ENCODE results near the gene IGSF21.

IGSF21 gene

DNA sequence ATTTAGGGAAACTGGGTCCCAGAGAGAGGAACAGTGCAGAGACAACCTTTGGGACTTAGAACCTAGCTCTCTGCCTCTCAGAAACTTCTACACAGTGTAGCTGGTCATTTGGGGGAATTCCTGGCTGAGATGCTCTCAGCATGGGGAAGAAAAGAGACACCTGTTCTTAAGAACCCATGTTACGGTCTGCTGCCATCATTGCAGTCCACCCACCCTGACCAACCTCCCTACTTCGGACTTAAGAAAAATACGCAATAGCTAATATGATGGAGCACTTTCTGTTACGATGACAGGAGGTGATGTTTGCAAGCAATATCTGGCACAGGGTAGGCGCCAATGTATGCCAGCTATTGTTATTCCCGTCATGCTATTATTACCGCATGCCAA lies 177.9 kb downstream of the IGSF21 start:
- H3K27me3 ChIP-seq (ENCODE audit: control insufficient read depth, insufficient read depth, low read length): no peaks in the 10 kb centered on the region
- H3K9me3 ChIP-seq (ENCODE audit: control insufficient read depth, insufficient read depth, low read length): no peaks in the 10 kb centered on the region
- H3K36me3 ChIP-seq (ENCODE audit: control insufficient read depth, insufficient read depth, low read length): no peaks in the 10 kb centered on the region
- no peak overlapping the region for H3K4me3 ChIP-seq (ENCODE audit: low read depth, low read length)
- H3K27ac ChIP-seq (ENCODE audit: low read depth, low read length): no peak overlapping the region
- H3K4me1 ChIP-seq (ENCODE audit: control insufficient read depth, insufficient read depth, low read length): peaks cover 31% of the 10 kb centered on the region
- no peak overlapping the region for H3K9ac ChIP-seq (ENCODE audit: low read depth, low read length)

DNA sequence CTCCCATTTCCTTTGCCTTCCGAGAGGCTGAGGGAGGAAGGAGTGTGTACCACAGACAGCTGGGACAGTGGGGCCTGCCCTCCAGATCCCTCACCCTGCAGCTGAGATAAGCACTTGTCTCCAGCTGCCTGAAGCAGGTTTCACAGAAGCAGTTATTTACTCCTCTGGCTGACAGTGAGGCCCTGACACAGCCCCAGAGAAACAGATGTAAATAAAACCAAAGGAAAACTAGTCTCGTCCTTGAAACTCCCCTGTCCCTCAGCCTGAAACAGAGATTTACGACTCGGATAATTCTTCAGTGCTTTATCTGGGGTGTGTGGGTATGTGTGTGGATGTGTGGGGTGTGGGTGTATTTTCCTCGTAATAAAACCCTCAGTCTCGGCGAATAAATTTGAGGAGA lies 181.1 kb downstream of the IGSF21 start:
- Histone ChIP-seq H3K9me3 (ENCODE audit: control insufficient read depth, insufficient read depth, low read length) (no peaks in the 10 kb centered on the region), H3K9ac (ENCODE audit: low read depth, low read length) (no peak overlapping the region)

GRCh38 chr1:18289597-18289996 lies 182.0 kb downstream of the IGSF21 start:
- Histone ChIP-seq H3K4me3 (ENCODE audit: low read depth, low read length) (no peak overlapping the region), H3K9me3 (ENCODE audit: control insufficient read depth, insufficient read depth, low read length) (no peaks in the 10 kb centered on the region), H3K36me3 (ENCODE audit: control insufficient read depth, insufficient read depth, low read length) (no peaks in the 10 kb centered on the region), H3K27ac (ENCODE audit: low read depth, low read length) (no peak overlapping the region), H3K9ac (ENCODE audit: low read depth, low read length) (no peak overlapping the region), H3K27me3 (ENCODE audit: control insufficient read depth, insufficient read depth, low read length) (no peaks in the 10 kb centered on the region), H3K4me1 (ENCODE audit: control insufficient read depth, insufficient read depth, low read length) (peaks cover 22% of the 10 kb centered on the region)

More for the DNA sequence above, 181.1 kb downstream of the IGSF21 start:
- H3K27me3 ChIP-seq (ENCODE audit: control insufficient read depth, insufficient read depth, low read length): no peaks in the 10 kb centered on the region
- H3K4me1 ChIP-seq (ENCODE audit: control insufficient read depth, insufficient read depth, low read length): peaks cover 17% of the 10 kb centered on the region
- no peak overlapping the region for H3K4me3 ChIP-seq (ENCODE audit: low read depth, low read length)
- no peaks in the 10 kb centered on the region for H3K36me3 ChIP-seq (ENCODE audit: control insufficient read depth, insufficient read depth, low read length)
- H3K27ac ChIP-seq (ENCODE audit: low read depth, low read length): no peak overlapping the region

- Histone ChIP-seq H3K4me1 (ENCODE audit: control insufficient read depth, insufficient read depth, low read length) (peaks cover 30% of the 10 kb centered on the region), H3K4me3 (ENCODE audit: low read depth, low read length) (no peak overlapping the region), H3K27me3 (ENCODE audit: control insufficient read depth, insufficient read depth, low read length) (no peaks in the 10 kb centered on the region), H3K9me3 (ENCODE audit: control insufficient read depth, insufficient read depth, low read length) (no peaks in the 10 kb centered on the region), H3K36me3 (ENCODE audit: control insufficient read depth, insufficient read depth, low read length) (no peaks in the 10 kb centered on the region), H3K9ac (ENCODE audit: low read depth, low read length) (no peak overlapping the region), H3K27ac (ENCODE audit: low read depth, low read length) (peak overlapping the region; percentile 38)
Measured at GRCh38 chr1:18290740-18291412, 183.3 kb downstream of the IGSF21 start.

- Histone ChIP-seq H3K27ac (ENCODE audit: low read depth, low read length) (no peak overlapping the region), H3K9ac (ENCODE audit: low read depth, low read length) (no peak overlapping the region; the same call in 1 of the 2 replicates), H3K36me3 (ENCODE audit: control insufficient read depth, insufficient read depth, low read length) (no peaks in the 10 kb centered on the region), H3K4me3 (ENCODE audit: low read depth, low read length) (no peak overlapping the region), H3K9me3 (ENCODE audit: control insufficient read depth, insufficient read depth, low read length) (no peaks in the 10 kb centered on the region), H3K27me3 (ENCODE audit: control insufficient read depth, insufficient read depth, low read length) (no peaks in the 10 kb centered on the region), H3K4me1 (ENCODE audit: control insufficient read depth, insufficient read depth, low read length) (peaks cover 37% of the 10 kb centered on the region)
Measured at GRCh38 chr1:18292531-18292930, 184.9 kb downstream of the IGSF21 start.

GRCh38 chr1:18293291-18293690 lies 185.7 kb downstream of the IGSF21 start:
- Histone ChIP-seq H3K36me3 (ENCODE audit: control insufficient read depth, insufficient read depth, low read length) (no peaks in the 10 kb centered on the region), H3K9me3 (ENCODE audit: control insufficient read depth, insufficient read depth, low read length) (no peaks in the 10 kb centered on the region), H3K27me3 (ENCODE audit: control insufficient read depth, insufficient read depth, low read length) (no peaks in the 10 kb centered on the region), H3K4me3 (ENCODE audit: low read depth, low read length) (no peak overlapping the region), H3K4me1 (ENCODE audit: control insufficient read depth, insufficient read depth, low read length) (peaks cover 43% of the 10 kb centered on the region), H3K9ac (ENCODE audit: low read depth, low read length) (no peak overlapping the region), H3K27ac (ENCODE audit: low read depth, low read length) (no peak overlapping the region)

GRCh38 chr1:18294437-18295176 lies 187.0 kb downstream of the IGSF21 start:
- Histone ChIP-seq H3K36me3 (ENCODE audit: control insufficient read depth, insufficient read depth, low read length) (no peaks in the 10 kb centered on the region), H3K9me3 (ENCODE audit: control insufficient read depth, insufficient read depth, low read length) (no peaks in the 10 kb centered on the region), H3K4me1 (ENCODE audit: control insufficient read depth, insufficient read depth, low read length) (peaks cover 56% of the 10 kb centered on the region), H3K27ac (ENCODE audit: low read depth, low read length) (peak overlapping the region; percentile 96), H3K27me3 (ENCODE audit: control insufficient read depth, insufficient read depth, low read length) (no peaks in the 10 kb centered on the region), H3K9ac (ENCODE audit: low read depth, low read length) (peak overlapping the region; percentile 19; the same call in 1 of the 2 replicates), H3K4me3 (ENCODE audit: low read depth, low read length) (peak overlapping the region; percentile 24; the same call in 1 of the 2 replicates)

- Histone ChIP-seq H3K4me3 (ENCODE audit: low read depth, low read length) (peak overlapping the region; percentile 21; the same call in 1 of the 2 replicates), H3K27ac (ENCODE audit: low read depth, low read length) (peak overlapping the region; percentile 84), H3K36me3 (ENCODE audit: control insufficient read depth, insufficient read depth, low read length) (no peaks in the 10 kb centered on the region), H3K9me3 (ENCODE audit: control insufficient read depth, insufficient read depth, low read length) (no peaks in the 10 kb centered on the region), H3K9ac (ENCODE audit: low read depth, low read length) (peak overlapping the region; percentile 35; the same call in 1 of the 2 replicates), H3K4me1 (ENCODE audit: control insufficient read depth, insufficient read depth, low read length) (peaks cover 47% of the 10 kb centered on the region), H3K27me3 (ENCODE audit: control insufficient read depth, insufficient read depth, low read length) (no peaks in the 10 kb centered on the region)
Measured at GRCh38 chr1:18297896-18298648, 190.5 kb downstream of the IGSF21 start.

GRCh38 chr1:18299441-18300338 lies 192.1 kb downstream of the IGSF21 start:
- H3K27me3 ChIP-seq (ENCODE audit: control insufficient read depth, insufficient read depth, low read length): no peaks in the 10 kb centered on the region
- no peak overlapping the region for H3K9ac ChIP-seq (ENCODE audit: low read depth, low read length)
- no peak overlapping the region for H3K4me3 ChIP-seq (ENCODE audit: low read depth, low read length)
- peak overlapping the region; percentile 84 for H3K27ac ChIP-seq (ENCODE audit: low read depth, low read length)
- peaks cover 39% of the 10 kb centered on the region for H3K4me1 ChIP-seq (ENCODE audit: control insufficient read depth, insufficient read depth, low read length)
- H3K9me3 ChIP-seq (ENCODE audit: control insufficient read depth, insufficient read depth, low read length): no peaks in the 10 kb centered on the region
- no peaks in the 10 kb centered on the region for H3K36me3 ChIP-seq (ENCODE audit: control insufficient read depth, insufficient read depth, low read length)

- Histone ChIP-seq H3K27ac (ENCODE audit: low read depth, low read length) (no peak overlapping the region), H3K27me3 (ENCODE audit: control insufficient read depth, insufficient read depth, low read length) (no peaks in the 10 kb centered on the region)
Measured at GRCh38 chr1:18300376-18300775, 192.8 kb downstream of the IGSF21 start.

More at GRCh38 chr1:18300376-18300775, 192.8 kb downstream of the IGSF21 start:
- H3K4me1 ChIP-seq (ENCODE audit: control insufficient read depth, insufficient read depth, low read length): peaks cover 34% of the 10 kb centered on the region
- no peak overlapping the region for H3K4me3 ChIP-seq (ENCODE audit: low read depth, low read length)
- H3K9ac ChIP-seq (ENCODE audit: low read depth, low read length): no peak overlapping the region
- no peaks in the 10 kb centered on the region for H3K36me3 ChIP-seq (ENCODE audit: control insufficient read depth, insufficient read depth, low read length)
- H3K9me3 ChIP-seq (ENCODE audit: control insufficient read depth, insufficient read depth, low read length): no peaks in the 10 kb centered on the region
